Measurements from ENCODE around the gene CYP4F8.

CYP4F8 gene

DNA sequence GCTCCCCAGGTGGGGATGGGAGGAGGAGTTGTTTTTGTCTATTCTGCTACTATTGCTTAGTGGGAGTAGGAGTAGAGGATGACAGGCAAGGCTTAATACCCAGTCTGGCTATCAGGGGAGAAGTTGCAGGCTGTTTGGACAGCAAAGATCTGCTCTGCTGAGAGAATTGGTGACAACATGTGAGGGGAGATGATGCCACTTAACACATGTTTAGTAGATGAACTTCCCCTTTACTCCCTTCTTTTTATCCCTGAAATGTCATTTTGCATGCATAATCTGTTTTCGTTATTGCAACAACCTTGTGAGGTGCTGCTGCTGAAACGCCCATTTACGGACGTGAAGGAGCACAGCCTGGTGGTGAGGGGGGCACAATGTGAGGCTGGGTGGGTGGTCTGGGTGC, 54.9 kb downstream of the CYP4F8 start:
- Histone ChIP-seq H3K27ac (replicated peaks) (no peak overlapping the region; the same call in 1 of the 2 replicates), H3K4me3 (replicated peaks; ENCODE audit: insufficient read depth, low read length) (no peak overlapping the region), H3K27me3 (ENCODE audit: insufficient read depth, poor library complexity, severe bottlenecking) (no peaks in the 10 kb centered on the region)
- TF ChIP-seq SPI1 (IDR thresholded peaks at IDR 0.05; ENCODE audit: borderline replicate concordance, low read depth), result no peak
- TF ChIP-seq, protein P1, sequence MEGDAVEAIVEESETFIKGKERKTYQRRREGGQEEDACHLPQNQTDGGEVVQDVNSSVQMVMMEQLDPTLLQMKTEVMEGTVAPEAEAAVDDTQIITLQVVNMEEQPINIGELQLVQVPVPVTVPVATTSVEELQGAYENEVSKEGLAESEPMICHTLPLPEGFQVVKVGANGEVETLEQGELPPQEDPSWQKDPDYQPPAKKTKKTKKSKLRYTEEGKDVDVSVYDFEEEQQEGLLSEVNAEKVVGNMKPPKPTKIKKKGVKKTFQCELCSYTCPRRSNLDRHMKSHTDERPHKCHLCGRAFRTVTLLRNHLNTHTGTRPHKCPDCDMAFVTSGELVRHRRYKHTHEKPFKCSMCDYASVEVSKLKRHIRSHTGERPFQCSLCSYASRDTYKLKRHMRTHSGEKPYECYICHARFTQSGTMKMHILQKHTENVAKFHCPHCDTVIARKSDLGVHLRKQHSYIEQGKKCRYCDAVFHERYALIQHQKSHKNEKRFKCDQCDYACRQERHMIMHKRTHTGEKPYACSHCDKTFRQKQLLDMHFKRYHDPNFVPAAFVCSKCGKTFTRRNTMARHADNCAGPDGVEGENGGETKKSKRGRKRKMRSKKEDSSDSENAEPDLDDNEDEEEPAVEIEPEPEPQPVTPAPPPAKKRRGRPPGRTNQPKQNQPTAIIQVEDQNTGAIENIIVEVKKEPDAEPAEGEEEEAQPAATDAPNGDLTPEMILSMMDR (IDR thresholded peaks at IDR 0.05; ENCODE audit: insufficient read depth, low read length), result no peak
- TF ChIP-seq, protein P2, sequence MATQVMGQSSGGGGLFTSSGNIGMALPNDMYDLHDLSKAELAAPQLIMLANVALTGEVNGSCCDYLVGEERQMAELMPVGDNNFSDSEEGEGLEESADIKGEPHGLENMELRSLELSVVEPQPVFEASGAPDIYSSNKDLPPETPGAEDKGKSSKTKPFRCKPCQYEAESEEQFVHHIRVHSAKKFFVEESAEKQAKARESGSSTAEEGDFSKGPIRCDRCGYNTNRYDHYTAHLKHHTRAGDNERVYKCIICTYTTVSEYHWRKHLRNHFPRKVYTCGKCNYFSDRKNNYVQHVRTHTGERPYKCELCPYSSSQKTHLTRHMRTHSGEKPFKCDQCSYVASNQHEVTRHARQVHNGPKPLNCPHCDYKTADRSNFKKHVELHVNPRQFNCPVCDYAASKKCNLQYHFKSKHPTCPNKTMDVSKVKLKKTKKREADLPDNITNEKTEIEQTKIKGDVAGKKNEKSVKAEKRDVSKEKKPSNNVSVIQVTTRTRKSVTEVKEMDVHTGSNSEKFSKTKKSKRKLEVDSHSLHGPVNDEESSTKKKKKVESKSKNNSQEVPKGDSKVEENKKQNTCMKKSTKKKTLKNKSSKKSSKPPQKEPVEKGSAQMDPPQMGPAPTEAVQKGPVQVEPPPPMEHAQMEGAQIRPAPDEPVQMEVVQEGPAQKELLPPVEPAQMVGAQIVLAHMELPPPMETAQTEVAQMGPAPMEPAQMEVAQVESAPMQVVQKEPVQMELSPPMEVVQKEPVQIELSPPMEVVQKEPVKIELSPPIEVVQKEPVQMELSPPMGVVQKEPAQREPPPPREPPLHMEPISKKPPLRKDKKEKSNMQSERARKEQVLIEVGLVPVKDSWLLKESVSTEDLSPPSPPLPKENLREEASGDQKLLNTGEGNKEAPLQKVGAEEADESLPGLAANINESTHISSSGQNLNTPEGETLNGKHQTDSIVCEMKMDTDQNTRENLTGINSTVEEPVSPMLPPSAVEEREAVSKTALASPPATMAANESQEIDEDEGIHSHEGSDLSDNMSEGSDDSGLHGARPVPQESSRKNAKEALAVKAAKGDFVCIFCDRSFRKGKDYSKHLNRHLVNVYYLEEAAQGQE (IDR thresholded peaks at IDR 0.05; ENCODE audit: insufficient replicate concordance, low read depth), result no peak
- no peak for TF ChIP-seq GABPA (IDR thresholded peaks at IDR 0.05; ENCODE audit: low read depth)
- peak in 1 of 2 experiments; percentile 63 for DNase-seq (ENCODE audit: low read depth in 1 of 2, low spot score in 1 of 2)

DNA sequence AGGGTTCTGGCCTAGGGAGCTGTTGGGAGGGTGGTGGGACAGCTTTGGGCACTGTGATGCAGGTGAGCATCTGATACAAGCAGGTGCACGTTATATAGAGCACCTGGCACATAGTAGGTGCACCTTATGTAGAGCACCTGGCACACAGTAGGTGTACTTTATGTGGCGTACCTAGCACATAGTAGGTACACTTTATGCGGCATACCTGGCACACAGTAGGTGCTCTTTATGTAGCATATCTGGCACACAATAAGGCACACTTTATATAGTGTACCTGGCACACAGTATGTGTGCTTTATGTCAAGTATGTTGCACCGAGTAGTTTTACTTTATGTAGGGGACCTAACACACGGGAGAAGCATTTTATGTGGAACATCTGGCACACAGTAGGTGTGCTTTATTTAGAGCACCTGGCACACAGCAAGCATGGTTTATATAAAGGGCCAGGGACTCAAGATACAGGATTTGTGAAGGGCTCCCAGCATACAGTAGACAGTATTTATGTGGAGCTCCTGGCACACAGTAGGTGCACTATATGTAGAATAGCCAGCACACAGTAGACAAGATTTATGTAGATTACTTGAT, 56.3 kb downstream of the CYP4F8 start:
- DNase-seq (ENCODE audit: low read depth in 1 of 2, low spot score in 1 of 2), result no peak
- no peak overlapping the region for H3K4me3 ChIP-seq (replicated peaks; ENCODE audit: insufficient read depth, low read length)
- no peak overlapping the region for H3K27ac ChIP-seq (replicated peaks)
- no peaks in the 10 kb centered on the region for H3K27me3 ChIP-seq (ENCODE audit: insufficient read depth, poor library complexity, severe bottlenecking)
- TF ChIP-seq, protein P2 (IDR thresholded peaks at IDR 0.05; ENCODE audit: insufficient replicate concordance, low read depth), result no peak
- no peak for TF ChIP-seq SPI1 (IDR thresholded peaks at IDR 0.05; ENCODE audit: borderline replicate concordance, low read depth)
- TF ChIP-seq, protein P1 (IDR thresholded peaks at IDR 0.05; ENCODE audit: insufficient read depth, low read length), result no peak
- TF ChIP-seq GABPA (IDR thresholded peaks at IDR 0.05; ENCODE audit: low read depth), result no peak
- no peak for TF ChIP-seq POLR2AphosphoS5 (IDR thresholded peaks at IDR 0.05; ENCODE audit: low read depth)

DNA sequence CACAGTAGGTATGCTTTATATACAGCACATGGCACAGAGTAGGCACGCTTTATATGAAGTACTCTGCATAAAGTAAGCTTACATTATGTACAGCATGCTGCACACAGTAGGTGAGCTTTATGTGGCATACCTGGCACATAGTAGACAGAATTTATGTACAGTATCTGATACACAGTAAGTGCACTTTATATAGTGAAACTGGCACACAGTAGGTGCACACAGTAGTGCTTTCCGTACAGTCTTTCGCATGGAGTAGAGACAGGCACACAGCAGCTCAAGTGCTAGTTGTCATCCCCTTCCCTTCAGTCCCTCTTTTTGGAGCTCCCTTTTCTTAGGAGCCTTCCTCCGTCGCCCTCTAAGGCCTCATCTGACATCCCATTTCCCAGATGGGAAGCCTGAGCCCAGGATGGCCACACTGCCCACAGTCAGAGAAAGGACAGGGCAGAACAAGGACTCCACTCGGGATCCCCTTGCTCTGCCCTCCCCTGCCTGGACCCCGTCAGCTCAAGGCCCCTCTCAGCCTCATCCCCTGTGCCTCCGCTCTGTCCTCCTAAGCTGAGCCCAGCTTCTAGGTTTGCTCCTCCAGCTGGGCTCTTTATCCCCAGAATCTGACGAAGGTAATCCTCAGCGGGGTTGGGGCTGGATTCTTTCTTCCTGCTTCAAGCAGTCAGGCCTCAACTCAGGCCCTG, 57.0 kb downstream of the CYP4F8 start:
- no peak for DNase-seq (ENCODE audit: low read depth in 1 of 2, low spot score in 1 of 2)
- Histone ChIP-seq H3K27me3 (ENCODE audit: insufficient read depth, poor library complexity, severe bottlenecking) (no peaks in the 10 kb centered on the region), H3K27ac (replicated peaks) (no peak overlapping the region), H3K4me3 (replicated peaks; ENCODE audit: insufficient read depth, low read length) (no peak overlapping the region)
- TF ChIP-seq GABPA (IDR thresholded peaks at IDR 0.05; ENCODE audit: low read depth) (no peak), SPI1 (IDR thresholded peaks at IDR 0.05; ENCODE audit: borderline replicate concordance, low read depth) (no peak), POLR2AphosphoS5 (IDR thresholded peaks at IDR 0.05; ENCODE audit: low read depth) (no peak)
- TF ChIP-seq, protein P2 (IDR thresholded peaks at IDR 0.05; ENCODE audit: insufficient replicate concordance, low read depth), result no peak
- TF ChIP-seq, protein P1 (IDR thresholded peaks at IDR 0.05; ENCODE audit: insufficient read depth, low read length), result no peak

Data from HL-60 (cell line).